GM06990 (cell line): ENCODE data around the gene BUD23.
A peak's percentile ranks its signal among the peaks of the same experiment; 100 is the strongest.

Experiments
- DNase-seq: peaks from one replicate; pipeline ENCODE4 v3.0.0-alpha.2; 2011; ENCODE audit not compliant: insufficient read length; ENCODE audit errors: extremely low read depth
- H3K27me3 ChIP-seq: replicated peaks from 2 replicates; pipeline ENCODE4 v1.6.0; 2011; ENCODE audit warnings: low read length; ENCODE audit not compliant: control insufficient read depth, insufficient read depth
- H3K36me3 ChIP-seq: 2 replicates; pipeline ENCODE4 v1.5.1; 2011; ENCODE audit warnings: low read length; ENCODE audit not compliant: control insufficient read depth, insufficient read depth
- H3K4me3 ChIP-seq: replicated peaks from 2 replicates; pipeline ENCODE4 v1.5.1; 2011; ENCODE audit warnings: low read depth, mild to moderate bottlenecking, control low read depth, low read length
- CTCF ChIP-seq: IDR thresholded peaks from 2 replicates; pipeline ENCODE4 v1.5.1; 2011; ENCODE audit warnings: low read length, control low read depth, mild to moderate bottlenecking, inconsistent platforms; ENCODE audit not compliant: insufficient read depth, poor library complexity, severe bottlenecking

Gene BUD23

GRCh38 chr7:73667344-73668102 is 15.9 kb upstream of the BUD23 start, which contains the start of gene VPS37D:
Gene VPS37D (plus strand): TSS chr7:73667831. CDS start chr7:73667959, 128 bp downstream.
- peak within 1 kb of the TSS; percentile 55 for H3K4me3 ChIP-seq
- H3K27me3 ChIP-seq = no peaks in the 10 kb centered on the region
- H3K36me3 ChIP-seq = no peaks in the 10 kb centered on the region
- peak; percentile 90 for DNase-seq
- peak; percentile 48 for TF ChIP-seq CTCF

GRCh38 chr7:73668103-73668885 is 15.1 kb upstream of the BUD23 start:
- no peak for DNase-seq
- H3K27me3 ChIP-seq = no peaks in the 10 kb centered on the region
- H3K4me3 ChIP-seq = peak overlapping the region; percentile 50
- H3K36me3 ChIP-seq = no peaks in the 10 kb centered on the region
- TF ChIP-seq CTCF = no peak

GRCh38 chr7:73668886-73669230 is 14.5 kb upstream of the BUD23 start:
- H3K36me3 ChIP-seq = no peaks in the 10 kb centered on the region
- DNase-seq = no peak
- H3K27me3 ChIP-seq = no peaks in the 10 kb centered on the region
- no peak overlapping the region for H3K4me3 ChIP-seq
- no peak for TF ChIP-seq CTCF

GRCh38 chr7:73669288-73669701 is 14.1 kb upstream of the BUD23 start:
- no peaks in the 10 kb centered on the region for H3K36me3 ChIP-seq
- no peak for DNase-seq
- H3K27me3 ChIP-seq = no peaks in the 10 kb centered on the region
- no peak for TF ChIP-seq CTCF
- H3K4me3 ChIP-seq = no peak overlapping the region

- no peaks in the 10 kb centered on the region for H3K27me3 ChIP-seq
- H3K36me3 ChIP-seq = no peaks in the 10 kb centered on the region
- H3K4me3 ChIP-seq = no peak overlapping the region
- no peak for TF ChIP-seq CTCF
- no peak for DNase-seq
Observed at GRCh38 chr7:73669858-73670385, 13.5 kb upstream of the BUD23 start.
